Measurements from ENCODE around the gene TMEM196. TPM values are rescaled to one million over a fixed set of nuclear protein-coding genes. Genes with fewer than 3 reads are reported as not detected.
A peak's percentile ranks its signal among the peaks of the same experiment; 100 is the strongest.

Gene TMEM196
- total RNA-seq, 3 donors from 2014 or later (not counting 1 experiment from before 2014, with no cell fraction given): not detected

- Mint-ChIP-seq H3K4me1 (peaks cover 15 to 16% of the 10 kb centered on the region in 2 donors), H3K9me3 (no peaks in the 10 kb centered on the region), H3K4me3 (no peak overlapping the region), H3K36me3 (no peaks in the 10 kb centered on the region), H3K27ac (no peak overlapping the region), H3K27me3 (ENCODE audit: low read depth in 2 of 2) (peaks cover 0 to 14% of the 10 kb centered on the region in 2 donors)
- 86% methylated on average over 1 of the region's 1 CpG for WGBS (ENCODE audit: insufficient coverage)
- Histone ChIP-seq H3K4me1 (ENCODE audit: control insufficient read depth, insufficient read depth, low read length) (peaks cover 7% of the 10 kb centered on the region), H3K9me3 (ENCODE audit: control insufficient read depth, insufficient read depth, low read length) (no peaks in the 10 kb centered on the region), H3K27ac (ENCODE audit: low read length) (no peak overlapping the region), H3K27me3 (ENCODE audit: control insufficient read depth, insufficient read depth, low read length) (no peaks in the 10 kb centered on the region), H3K36me3 (ENCODE audit: control insufficient read depth, insufficient read depth, low read length) (no peaks in the 10 kb centered on the region), H3K4me3 (ENCODE audit: low read length) (no peak overlapping the region)
- peak; percentile 53 for TF ChIP-seq CTCF (IDR thresholded peaks at IDR 0.05)
- no peak for ATAC-seq
- intact Hi-C loops (cut with micrococcal nuclease): loop anchor here (1.0 kb wide), 1 partner anchor 885 kb away; no protein-coding TSS in a partner anchor
- peak in 1 of 2 donors; percentile 75 for DNase-seq
Measured at GRCh38 chr7:19713676-19714075, 59.7 kb downstream of the TMEM196 start.

- no peaks in the 10 kb centered on the region for H3K27me3 ChIP-seq (ENCODE audit: control insufficient read depth, insufficient read depth, low read length)
Measured at GRCh38 chr7:19709249-19709578, 64.2 kb downstream of the TMEM196 start.

GRCh38 chr7:19708397-19709248, 64.8 kb downstream of the TMEM196 start, which contains the start of gene POLR1F:
POLR1F (minus strand) TSS chr7:19709037; CDS start chr7:19709016, 21 bp downstream.
- no peaks in the 10 kb centered on the region for H3K9me3 Mint-ChIP-seq
- Histone ChIP-seq H3K27me3 (ENCODE audit: control insufficient read depth, insufficient read depth, low read length) (no peaks in the 10 kb centered on the region), H3K9me3 (ENCODE audit: control insufficient read depth, insufficient read depth, low read length) (no peaks in the 10 kb centered on the region), H3K27ac (ENCODE audit: low read length) (peak within 1 kb of the TSS; percentile 83), H3K4me1 (ENCODE audit: control insufficient read depth, insufficient read depth, low read length) (peaks cover 15% of the 10 kb centered on the region), H3K36me3 (ENCODE audit: control insufficient read depth, insufficient read depth, low read length) (no peaks in the 10 kb centered on the region), H3K4me3 (ENCODE audit: low read length) (peak within 1 kb of the TSS; percentile 96)
- H3K27me3 Mint-ChIP-seq (ENCODE audit: low read depth in 2 of 2): peaks cover 0 to 14% of the 10 kb centered on the region in 2 donors
- peak; percentile 91 to 98 for DNase-seq
- peak within 1 kb of the TSS; percentile 95 for H3K4me3 Mint-ChIP-seq
- TF ChIP-seq CTCF (IDR thresholded peaks at IDR 0.05): peak; percentile 84
- under 1% methylated on average over 56 of the region's 56 CpGs for WGBS (ENCODE audit: insufficient coverage)
- peak; percentile 95 to 99 (median 96) for ATAC-seq
- intact Hi-C loops (cut with micrococcal nuclease): loop anchor here (1.0 kb wide), 1 partner anchor 890 kb away; no protein-coding TSS in a partner anchor
- peak within 1 kb of the TSS; percentile 94 to 96 for H3K27ac Mint-ChIP-seq
- H3K4me1 Mint-ChIP-seq: peaks cover 37 to 43% of the 10 kb centered on the region in 2 donors
- no peaks in the 10 kb centered on the region for H3K36me3 Mint-ChIP-seq

More at GRCh38 chr7:19709249-19709578, 64.2 kb downstream of the TMEM196 start:
- Histone ChIP-seq H3K27ac (ENCODE audit: low read length) (peak overlapping the region; percentile 83), H3K4me3 (ENCODE audit: low read length) (peak overlapping the region; percentile 96), H3K4me1 (ENCODE audit: control insufficient read depth, insufficient read depth, low read length) (peaks cover 15% of the 10 kb centered on the region), H3K9me3 (ENCODE audit: control insufficient read depth, insufficient read depth, low read length) (no peaks in the 10 kb centered on the region), H3K36me3 (ENCODE audit: control insufficient read depth, insufficient read depth, low read length) (no peaks in the 10 kb centered on the region)
- no peaks in the 10 kb centered on the region for H3K36me3 Mint-ChIP-seq
- ATAC-seq (no peak), DNase-seq (no peak)
- intact Hi-C loops (cut with micrococcal nuclease): loop anchor here (1.0 kb wide), 1 partner anchor 889 kb away; no protein-coding TSS in a partner anchor
- H3K4me1 Mint-ChIP-seq: peaks cover 37 to 43% of the 10 kb centered on the region in 2 donors
- H3K27me3 Mint-ChIP-seq (ENCODE audit: low read depth in 2 of 2): peaks cover 0 to 14% of the 10 kb centered on the region in 2 donors
- H3K9me3 Mint-ChIP-seq: no peaks in the 10 kb centered on the region
- peak overlapping the region; percentile 95 for H3K4me3 Mint-ChIP-seq
- WGBS (ENCODE audit: insufficient coverage): 77% methylated on average over 6 of the region's 6 CpGs
- peak overlapping the region; percentile 94 to 96 for H3K27ac Mint-ChIP-seq
- TF ChIP-seq CTCF (IDR thresholded peaks at IDR 0.05): no peak
